GM12864 (cell line): ENCODE results near the gene MRPL55.

ENCODE experiments used
- DNase-seq: peaks from one replicate; pipeline ENCODE4 v3.0.0-alpha.2; 2011; ENCODE audit warnings: low read depth
- H3K4me3 ChIP-seq: 2 replicates; pipeline ENCODE4 v1.5.1; 2011; ENCODE audit warnings: mild to moderate bottlenecking, low read depth, low read length, control low read depth
- TF ChIP-seq, protein P1 (sequence below): IDR thresholded peaks from 2 replicates; pipeline ENCODE4 v1.5.1; 2011; ENCODE audit warnings: low read depth, mild to moderate bottlenecking, moderate library complexity, low read length, control low read depth, inconsistent platforms; ENCODE audit errors: missing control alignments

MRPL55 gene

GRCh38 chr1:228079013-228079412 lies 30.1 kb downstream of the MRPL55 start:
- no peak overlapping the region for H3K4me3 ChIP-seq
- no peak for DNase-seq
- TF ChIP-seq, protein P1, sequence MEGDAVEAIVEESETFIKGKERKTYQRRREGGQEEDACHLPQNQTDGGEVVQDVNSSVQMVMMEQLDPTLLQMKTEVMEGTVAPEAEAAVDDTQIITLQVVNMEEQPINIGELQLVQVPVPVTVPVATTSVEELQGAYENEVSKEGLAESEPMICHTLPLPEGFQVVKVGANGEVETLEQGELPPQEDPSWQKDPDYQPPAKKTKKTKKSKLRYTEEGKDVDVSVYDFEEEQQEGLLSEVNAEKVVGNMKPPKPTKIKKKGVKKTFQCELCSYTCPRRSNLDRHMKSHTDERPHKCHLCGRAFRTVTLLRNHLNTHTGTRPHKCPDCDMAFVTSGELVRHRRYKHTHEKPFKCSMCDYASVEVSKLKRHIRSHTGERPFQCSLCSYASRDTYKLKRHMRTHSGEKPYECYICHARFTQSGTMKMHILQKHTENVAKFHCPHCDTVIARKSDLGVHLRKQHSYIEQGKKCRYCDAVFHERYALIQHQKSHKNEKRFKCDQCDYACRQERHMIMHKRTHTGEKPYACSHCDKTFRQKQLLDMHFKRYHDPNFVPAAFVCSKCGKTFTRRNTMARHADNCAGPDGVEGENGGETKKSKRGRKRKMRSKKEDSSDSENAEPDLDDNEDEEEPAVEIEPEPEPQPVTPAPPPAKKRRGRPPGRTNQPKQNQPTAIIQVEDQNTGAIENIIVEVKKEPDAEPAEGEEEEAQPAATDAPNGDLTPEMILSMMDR, result no peak

DNA sequence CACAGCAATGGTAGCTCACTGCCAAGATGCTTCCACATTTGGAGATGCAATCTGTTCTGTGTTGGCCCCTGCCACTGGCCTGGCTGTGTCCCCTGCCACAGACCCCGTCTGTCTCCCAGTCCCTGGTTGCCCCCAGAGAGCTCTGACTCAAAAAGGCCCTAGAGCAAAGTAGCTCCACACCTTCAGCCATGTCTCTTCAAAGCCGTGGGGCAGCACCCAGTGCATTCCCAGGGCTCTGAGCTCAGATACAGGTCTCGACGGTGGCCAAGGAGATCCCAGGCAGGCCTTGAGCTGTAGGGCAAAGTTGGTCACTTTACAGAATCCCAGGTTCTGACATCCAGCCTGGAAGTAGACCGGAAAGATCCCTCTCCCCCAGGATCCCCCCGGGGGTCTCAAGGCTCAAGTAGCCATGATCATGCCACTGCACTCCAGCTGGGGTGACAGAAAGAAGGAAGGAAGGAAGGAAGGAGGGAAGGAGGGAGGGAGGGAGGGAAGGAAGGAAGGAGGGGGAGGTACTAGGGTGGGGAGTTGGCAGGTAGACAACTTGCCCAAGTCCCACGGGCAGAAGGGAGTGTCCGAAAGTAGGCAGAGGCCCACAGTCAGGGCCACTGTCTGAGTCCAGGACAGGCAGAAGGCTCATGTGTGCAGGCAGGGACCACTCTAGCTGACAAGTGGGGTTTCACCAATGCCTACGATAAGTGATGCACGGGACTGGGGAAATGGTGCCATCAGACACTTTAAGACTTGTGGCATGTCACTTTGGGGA lies 31.4 kb downstream of the MRPL55 start:
- TF ChIP-seq, protein P1, result no peak
- H3K4me3 ChIP-seq, result no peak overlapping the region
- no peak for DNase-seq

GRCh38 chr1:228076796-228077430 lies 32.2 kb downstream of the MRPL55 start:
- no peak overlapping the region for H3K4me3 ChIP-seq
- DNase-seq, result no peak
- TF ChIP-seq, protein P1, result no peak

DNA sequence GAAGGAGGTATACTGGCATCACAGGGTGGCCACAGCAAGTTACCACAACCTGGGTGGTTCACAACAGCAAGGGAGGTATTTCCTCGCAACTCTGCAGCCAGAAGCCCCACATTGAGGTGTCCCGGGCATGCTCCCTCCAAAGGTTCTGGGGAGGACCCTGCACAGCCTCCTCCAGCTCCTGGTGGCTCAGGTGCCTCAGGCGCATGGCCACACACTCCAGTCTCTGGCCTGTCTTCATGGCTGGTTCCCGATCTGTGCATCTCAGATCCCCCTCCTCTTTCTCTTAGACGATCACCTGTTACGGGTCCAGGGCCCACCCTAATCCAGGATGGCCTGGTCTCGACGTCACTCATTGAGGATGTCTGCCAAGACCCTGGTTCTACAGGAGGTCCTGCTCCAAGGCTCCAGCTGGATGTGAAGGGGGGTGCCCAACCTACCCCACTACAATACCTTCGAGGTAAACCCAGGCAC lies 33.3 kb downstream of the MRPL55 start:
- TF ChIP-seq, protein P1, result no peak

DNA sequence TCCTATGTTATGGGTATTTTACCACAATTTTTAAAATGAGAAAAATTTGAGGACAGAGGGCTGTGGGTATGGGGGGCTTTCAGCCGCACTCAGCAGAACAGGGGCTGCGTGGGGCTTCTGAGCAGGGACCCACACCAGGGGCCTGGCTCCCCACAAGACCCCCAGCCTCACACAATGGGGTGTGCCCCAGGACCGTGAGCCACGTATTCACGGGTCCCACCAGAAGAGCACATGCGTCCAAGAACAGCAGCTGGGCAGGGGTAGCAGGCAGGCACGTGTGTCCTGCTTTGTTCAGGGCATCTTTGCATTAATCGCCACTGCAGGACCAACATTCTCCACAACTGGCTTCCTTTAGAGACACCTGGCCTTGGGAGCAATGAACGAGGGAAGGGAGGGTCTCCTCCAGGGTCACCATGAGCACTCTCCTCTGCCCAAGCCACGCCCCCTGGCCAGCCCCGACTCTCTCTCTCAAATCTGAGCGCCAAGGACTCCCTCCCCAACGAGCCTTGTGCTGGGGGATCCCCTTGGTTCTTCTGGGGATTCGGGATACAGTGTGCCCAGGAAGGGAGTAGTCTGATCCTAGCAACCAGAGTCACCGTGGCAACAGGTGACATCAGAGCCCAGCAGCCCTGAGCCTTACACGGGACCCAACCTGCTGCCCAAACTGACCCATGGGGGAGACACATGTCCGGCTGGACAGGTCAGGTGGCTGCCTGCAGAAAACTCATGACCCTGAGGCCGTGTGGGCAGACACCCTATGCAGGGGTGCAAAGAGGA lies 34.0 kb downstream of the MRPL55 start:
- TF ChIP-seq, protein P1, result no peak
- no peak overlapping the region for H3K4me3 ChIP-seq
- DNase-seq, result no peak

More for the DNA sequence above, 33.3 kb downstream of the MRPL55 start:
- no peak for DNase-seq
- H3K4me3 ChIP-seq, result no peak overlapping the region

GRCh38 chr1:228073857-228074545 lies 35.1 kb downstream of the MRPL55 start:
- no peak overlapping the region for H3K4me3 ChIP-seq
- TF ChIP-seq, protein P1, result no peak
- no peak for DNase-seq
